ENCODE results near the gene UBTD1.

DNA sequence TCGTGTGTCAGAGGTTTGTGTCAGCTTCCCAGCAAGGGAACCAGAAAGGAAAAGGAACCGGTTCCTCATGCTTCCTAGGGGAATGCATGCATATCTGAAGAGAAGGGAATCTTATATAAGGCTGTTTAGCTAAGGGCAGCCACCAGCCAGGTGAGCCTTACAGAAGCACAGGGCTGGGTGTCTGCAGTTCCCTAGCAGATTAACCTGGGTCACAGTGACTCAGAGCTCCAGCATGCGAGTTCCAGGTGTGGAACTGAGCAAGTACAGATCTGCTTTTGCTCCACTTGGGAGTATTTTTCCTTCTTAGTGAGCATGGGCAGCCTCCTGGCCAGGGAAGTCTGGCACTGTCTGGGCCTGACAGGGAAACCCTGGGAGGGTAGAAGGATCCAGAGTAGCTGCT is 72.9 kb downstream of the UBTD1 start:
- TF ChIP-seq CTCF (IDR thresholded peaks at IDR 0.05) = no peak
- no peak for TF ChIP-seq POLR2A (IDR thresholded peaks at IDR 0.05)

Data from Peyer's patch (tissue), 4 donors.